Measurements from ENCODE around the gene CTCF.
A peak's percentile ranks its signal among the peaks of the same experiment; 100 is the strongest.

CTCF gene

GRCh38 chr16:67655363-67655762 is 93.0 kb downstream of the CTCF start:
- no peak for DNase-seq

- no peak for DNase-seq
Observed at GRCh38 chr16:67656344-67657016, 94.2 kb downstream of the CTCF start.

- no peak for DNase-seq
Observed at GRCh38 chr16:67657017-67657608, 94.8 kb downstream of the CTCF start.

GRCh38 chr16:67657751-67658518 is 95.6 kb downstream of the CTCF start:
- no peak for DNase-seq

- no peak for DNase-seq
Observed at GRCh38 chr16:67658849-67659674, 96.7 kb downstream of the CTCF start.

- DNase-seq = peak; percentile 96
Observed at GRCh38 chr16:67659675-67660563, 97.6 kb downstream of the CTCF start, which contains the start of gene ACD. TSS of gene ACD (minus strand) at chr16:67660260. CDS start at chr16:67660220, 40 bp downstream.

- DNase-seq = peak; percentile 90
Observed at GRCh38 chr16:67660564-67661028, 98.3 kb downstream of the CTCF start, which contains the start of gene PARD6A. TSS of gene PARD6A (plus strand) at chr16:67660960. CDS start at chr16:67661039, 79 bp downstream.

- DNase-seq = no peak
Observed at GRCh38 chr16:67661101-67661761, 98.9 kb downstream of the CTCF start.

- DNase-seq = no peak
Observed at GRCh38 chr16:67661886-67662652, 99.7 kb downstream of the CTCF start.

- no peak for DNase-seq
Observed at GRCh38 chr16:67662653-67663010, 100.3 kb downstream of the CTCF start.

GRCh38 chr16:67663151-67663876 is 101.0 kb downstream of the CTCF start:
- DNase-seq = no peak

- no peak for DNase-seq
Observed at GRCh38 chr16:67663877-67664222, 101.5 kb downstream of the CTCF start.

- no peak for DNase-seq
Observed at GRCh38 chr16:67664258-67664657, 101.9 kb downstream of the CTCF start.

- DNase-seq = no peak
Observed at GRCh38 chr16:67664871-67665270, 102.5 kb downstream of the CTCF start.

- DNase-seq = no peak
Observed at GRCh38 chr16:67665598-67665997, 103.3 kb downstream of the CTCF start.

- DNase-seq = peak; percentile 43
Observed at GRCh38 chr16:67666032-67666551, 103.8 kb downstream of the CTCF start.

GRCh38 chr16:67666559-67667452 is 104.5 kb downstream of the CTCF start, which contains the start of the genes C16orf86 and ENKD1:
TSS of gene C16orf86 (plus strand) at chr16:67666814. CDS start at chr16:67666971, 157 bp downstream.
TSS of gene ENKD1 (minus strand) at chr16:67666750. CDS start at chr16:67666442, 308 bp downstream.
- DNase-seq = peak; percentile 79

GRCh38 chr16:67667453-67667816 is 105.1 kb downstream of the CTCF start:
- DNase-seq = no peak

Measured in activated CD4-positive, CD25-positive, alpha-beta regulatory T cell treated with anti-CD3 and anti-CD28 coated beads, Interleukin-2, amount 50 U/mL, for 72 hours (primary cell).